ENCODE data around the gene HERC6.
"Not testable (repeated sequence)": the region's sequence is repeated elsewhere in the genome, so short reads cannot be mapped to it uniquely, and the experiment has no call there.

The HERC6 gene

GRCh38 chr4:88446124-88446523 is 67.5 kb downstream of the HERC6 start:
- no peak for DNase-seq (ENCODE audit: low read depth in 2 of 2)

DNA sequence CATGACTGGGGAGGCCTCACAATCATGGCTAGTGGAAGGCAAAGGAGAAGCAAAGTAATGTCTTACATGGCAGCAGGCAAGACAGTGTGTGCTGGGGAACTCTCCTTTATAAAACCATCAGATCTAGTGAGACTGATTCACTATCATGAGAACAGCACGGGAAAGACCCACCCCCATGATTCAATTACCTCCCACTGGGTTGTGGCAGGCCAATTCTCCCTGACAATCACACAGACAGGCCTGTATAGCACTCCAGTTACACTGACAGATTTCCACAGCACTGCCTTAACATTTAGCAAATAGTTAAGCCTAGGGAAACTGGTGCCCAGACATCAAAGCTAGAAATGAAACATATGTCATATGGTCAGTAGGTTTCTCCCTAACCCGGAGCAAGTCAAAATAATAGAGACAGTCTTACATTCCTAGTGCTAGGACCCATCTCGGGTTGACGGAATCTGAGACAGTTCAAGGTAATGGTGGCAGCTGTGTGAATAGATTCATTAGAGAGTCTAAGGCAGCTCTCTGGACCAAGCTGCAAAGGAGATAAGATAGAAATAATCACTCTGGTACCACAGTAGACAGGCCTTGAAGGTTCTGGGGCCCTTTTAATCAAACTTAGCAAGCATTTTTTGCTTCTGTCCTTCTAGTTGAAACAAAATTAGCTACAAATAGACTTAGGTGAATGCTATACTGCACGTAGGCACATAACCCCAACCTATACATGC is 68.9 kb downstream of the HERC6 start:
- no peak for DNase-seq (ENCODE audit: low read depth in 2 of 2)

GRCh38 chr4:88448211-88448765 is 69.6 kb downstream of the HERC6 start:
- DNase-seq (ENCODE audit: low read depth in 2 of 2): not testable (repeated sequence)

GRCh38 chr4:88448889-88449288 is 70.2 kb downstream of the HERC6 start:
- DNase-seq (ENCODE audit: low read depth in 2 of 2): no peak

GRCh38 chr4:88449290-88449689 is 70.6 kb downstream of the HERC6 start:
- DNase-seq (ENCODE audit: low read depth in 2 of 2): no peak

- no peak for DNase-seq (ENCODE audit: low read depth in 2 of 2)
Observed at GRCh38 chr4:88451205-88451604, 72.6 kb downstream of the HERC6 start.

- no peak for DNase-seq (ENCODE audit: low read depth in 2 of 2)
Observed at GRCh38 chr4:88452912-88453311, 74.3 kb downstream of the HERC6 start.

DNA sequence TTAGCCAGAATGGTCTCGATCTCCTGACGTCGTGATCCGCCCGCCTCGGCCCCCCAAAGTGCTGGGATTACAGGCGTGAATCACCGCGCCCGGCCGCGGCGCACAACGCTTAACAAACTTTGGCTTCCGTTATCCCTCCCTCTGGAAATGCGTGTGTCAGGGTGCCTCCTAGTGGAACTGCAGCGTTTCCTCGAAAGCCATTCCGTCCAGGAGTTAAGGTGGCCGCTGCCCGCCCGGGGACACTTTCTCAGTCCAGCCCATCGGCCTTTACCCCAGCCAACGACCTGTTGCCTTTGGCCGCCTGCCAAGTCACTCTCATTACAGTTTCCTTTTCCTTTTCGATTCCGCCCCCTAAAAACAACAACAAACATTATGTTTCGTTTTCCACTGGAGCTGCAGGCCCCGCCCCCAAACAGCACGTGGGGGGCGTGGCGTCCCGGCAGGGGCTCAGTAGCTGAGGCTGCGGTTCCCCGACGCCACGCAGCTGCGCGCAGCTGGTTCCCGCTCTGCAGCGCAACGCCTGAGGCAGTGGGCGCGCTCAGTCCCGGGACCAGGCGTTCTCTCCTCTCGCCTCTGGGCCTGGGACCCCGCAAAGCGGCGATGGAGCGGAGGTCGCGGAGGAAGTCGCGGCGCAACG is 78.1 kb downstream of the HERC6 start, which contains the start of gene HERC5:
HERC5 (plus strand) TSS at position 450 of the 637 bp plus-strand sequence; CDS start at position 601, 151 bp downstream.
- DNase-seq (ENCODE audit: low read depth in 2 of 2): peak; percentile 65 to 75

- DNase-seq (ENCODE audit: low read depth in 2 of 2): peak in 1 of 2 experiments; percentile 19
Observed at GRCh38 chr4:88457307-88458103, 78.9 kb downstream of the HERC6 start.

- no peak for DNase-seq (ENCODE audit: low read depth in 2 of 2)
Observed at GRCh38 chr4:88458104-88458740, 79.6 kb downstream of the HERC6 start.

DNA sequence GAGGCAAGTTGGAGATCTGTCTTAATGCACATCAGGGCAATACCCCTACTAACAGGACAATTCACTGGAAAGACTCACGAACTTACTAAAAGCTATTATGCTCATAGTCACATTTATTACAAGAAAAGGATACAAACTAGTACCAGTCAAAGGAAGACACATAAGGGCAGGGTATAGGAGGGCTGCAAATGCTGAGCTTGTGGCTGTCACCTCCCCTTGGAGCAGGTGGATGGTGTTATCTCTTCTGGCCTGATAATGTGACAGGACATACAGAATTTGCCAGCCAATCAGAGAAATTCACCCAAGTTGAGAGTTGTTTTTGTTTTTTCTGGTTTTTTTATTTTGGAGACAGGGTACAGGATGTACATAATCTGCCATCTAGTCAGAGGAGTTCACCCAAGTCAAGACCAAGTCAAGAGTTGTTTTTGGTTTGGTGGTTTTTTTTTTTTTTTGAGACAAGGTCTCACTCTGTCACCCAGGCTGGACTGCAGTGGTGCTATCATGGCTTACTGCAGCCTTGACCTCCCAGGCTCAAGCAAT is 87.1 kb downstream of the HERC6 start:
- DNase-seq (ENCODE audit: low read depth in 2 of 2): no peak

DNA sequence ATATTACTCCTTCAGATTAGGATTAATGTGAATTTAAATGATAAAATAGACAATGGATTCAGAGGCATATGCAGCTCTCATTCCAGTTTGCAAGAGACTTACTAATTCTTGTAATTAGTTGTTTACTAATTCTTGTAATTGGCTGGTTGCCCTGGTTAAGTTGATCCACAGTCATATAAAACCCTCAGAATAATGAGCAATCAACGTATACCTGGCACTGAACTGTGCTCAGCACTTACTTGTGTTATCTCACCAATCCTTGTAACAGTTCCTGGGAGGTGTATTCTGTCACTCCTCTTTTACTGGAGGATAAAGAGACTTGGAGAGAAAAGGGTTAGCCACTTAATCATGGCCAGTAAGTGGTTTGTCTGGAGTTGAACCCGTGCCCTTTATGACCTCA is 88.7 kb downstream of the HERC6 start:
- DNase-seq (ENCODE audit: low read depth in 2 of 2): no peak

- no peak for DNase-seq (ENCODE audit: low read depth in 2 of 2)
Observed at GRCh38 chr4:88477229-88477860, 98.7 kb downstream of the HERC6 start.

GRCh38 chr4:88478247-88478646 is 99.6 kb downstream of the HERC6 start:
- no peak for DNase-seq (ENCODE audit: low read depth in 2 of 2)

- no peak for DNase-seq (ENCODE audit: low read depth in 2 of 2)
Observed at GRCh38 chr4:88481537-88481936, 102.9 kb downstream of the HERC6 start.

- DNase-seq (ENCODE audit: low read depth in 2 of 2): no peak
Observed at GRCh38 chr4:88489100-88489761, 110.6 kb downstream of the HERC6 start.

Data from stimulated activated CD4-positive, alpha-beta T cell treated with anti-CD3 and anti-CD28 coated beads, Interleukin-12 subunit alpha, Interleukin-12 subunit beta, amount 100 ng/mL, for 24 hours (primary cell).